Left cardiac atrium (tissue), 4 donors: Measurements from ENCODE around the gene MIER1. TPM values are rescaled to one million over a fixed set of nuclear protein-coding genes. Genes with fewer than 3 reads are reported as not detected.

Experiments
- ATAC-seq, 2 donors: fragments of 200-7000 bp; cut with Tn5 transposase; one replicate each; pipeline ENCODE4 v1.9.1; 2020; ENCODE audit warnings: mild to moderate bottlenecking in 2 of 2, moderate library complexity in 2 of 2
- DNase-seq: peaks from one replicate; pipeline ENCODE4 v3.0.0-alpha.2; 2020
- intact Hi-C, 2 donors: fragments of 100-400 bp; cut with DNase I; formaldehyde crosslinking; loops; one replicate each; pipeline versions ENCODE4 v1.14.1 to v1.15.1; 2022 to 2023
- total RNA-seq, 2 donors: library from RNA; stranded (reverse); fragmentation: NEBNext Ultra II Directional; extraction: Animal tissue kit (Norgen Biotek cat#: 25700); gene quantifications; one replicate each; pipeline ENCODE4 v1.2.1, GENCODE V29; 2021
- donor health status: DM: no; HTN: yes; CAD: no.
- donor health status: DM: no; HTN: yes; CAD: no; lungs with severe emphysema.
- donor health status: DM: yes; HTN: yes; CAD: no.
- donor health status: Dilated cardiomyopathy.

Gene MIER1
- total RNA-seq, 2 donors from 2014 or later: 19.9 to 27.5 TPM

- intact Hi-C loops: no loop called here
- ATAC-seq (no peak), DNase-seq (no peak)
Measured at GRCh38 chr1:67031859-67032247, 107.1 kb downstream of the MIER1 start.

Other genes with a start within 250 kb of the MIER1 start
- 1 to 10 TPM; 1.9 to 3.2 TPM for gene DYNLT5, start 172.5 kb upstream of the MIER1 start, total RNA-seq
- gene INSL5, start 123.7 kb upstream of the MIER1 start, total RNA-seq: not detected
- gene DNAI4, start 134 bp upstream of the MIER1 start, total RNA-seq: 10 to 100 TPM; 10.3 to 17.5 TPM
- gene SLC35D1, start 129.2 kb downstream of the MIER1 start, total RNA-seq: 1 to 10 TPM; 2.6 to 4.5 TPM
- gene C1orf141, start 210.0 kb downstream of the MIER1 start, total RNA-seq: not detected
- gene IL23R, start 241.5 kb downstream of the MIER1 start, total RNA-seq: not detected